Hematopoietic multipotent progenitor cell treated with erythropoietin and hydrocortisone succinate and interleukin-3 and kit ligand, for 15 days (in vitro differentiated cells): ENCODE results near the gene SDK2.

ENCODE experiments used
- DNase-seq: peaks from one replicate; pipeline ENCODE4 v3.0.0-alpha.2; 2015; ENCODE audit warnings: low spot score

Gene SDK2

DNA sequence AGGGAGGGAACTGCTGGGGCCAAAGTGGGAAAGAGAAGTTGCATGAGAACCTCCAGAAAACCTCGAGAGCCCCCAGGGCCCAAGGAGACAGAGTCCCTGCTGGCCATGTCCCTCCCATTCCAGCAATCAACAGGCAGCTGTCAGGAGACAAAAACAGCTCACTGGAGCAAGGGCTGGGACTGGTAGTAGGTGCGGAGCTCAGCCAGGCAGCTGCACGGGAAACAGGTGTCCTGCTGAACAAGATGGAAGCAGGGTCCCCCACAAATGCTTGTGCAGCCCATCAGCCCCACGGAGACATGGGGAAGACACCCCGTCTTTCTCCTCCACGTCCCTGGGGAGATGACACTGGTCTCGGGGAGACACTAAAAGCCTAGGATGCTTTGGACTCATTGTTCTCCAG lies 34.5 kb downstream of the SDK2 start:
- DNase-seq = no peak

DNA sequence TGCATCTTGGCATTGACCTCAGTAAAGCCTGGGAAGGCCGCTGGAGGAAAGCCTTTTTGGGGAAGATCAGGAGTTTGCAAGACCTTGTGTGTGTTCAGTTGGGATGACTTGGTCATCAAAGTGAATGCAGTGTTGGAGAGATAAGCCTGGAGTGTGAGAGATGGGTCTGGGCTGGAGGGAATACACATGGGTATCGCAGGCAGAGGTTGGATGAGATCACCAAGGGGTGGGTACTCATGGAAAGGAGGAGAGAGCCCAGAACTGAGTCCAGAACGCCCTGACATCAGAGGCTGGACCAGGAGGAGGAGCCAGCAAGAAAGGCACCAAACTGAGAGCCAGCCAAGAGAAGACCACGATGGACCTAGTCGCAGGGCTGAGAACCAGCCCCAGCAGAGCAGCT lies 35.2 kb downstream of the SDK2 start:
- no peak for DNase-seq

DNA sequence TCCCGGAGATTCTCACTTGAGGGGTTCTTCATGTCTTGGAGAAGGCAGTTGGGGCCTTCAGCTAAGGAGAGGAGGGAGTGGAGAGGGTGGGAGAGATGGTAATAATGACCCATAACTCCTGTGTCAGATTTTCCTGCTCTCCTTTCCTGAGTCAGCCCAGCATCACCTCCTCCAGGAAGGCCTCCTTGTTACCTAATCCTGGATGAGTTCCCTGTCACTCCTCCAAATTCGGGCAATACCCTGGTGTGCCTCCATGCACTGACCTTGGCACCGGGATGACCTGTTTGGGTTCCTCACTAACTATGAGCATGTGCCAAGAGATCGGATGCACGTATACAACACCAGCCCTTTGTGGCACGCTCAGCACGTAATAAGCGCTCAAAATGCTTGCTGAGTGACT lies 38.8 kb downstream of the SDK2 start:
- DNase-seq = no peak

DNA sequence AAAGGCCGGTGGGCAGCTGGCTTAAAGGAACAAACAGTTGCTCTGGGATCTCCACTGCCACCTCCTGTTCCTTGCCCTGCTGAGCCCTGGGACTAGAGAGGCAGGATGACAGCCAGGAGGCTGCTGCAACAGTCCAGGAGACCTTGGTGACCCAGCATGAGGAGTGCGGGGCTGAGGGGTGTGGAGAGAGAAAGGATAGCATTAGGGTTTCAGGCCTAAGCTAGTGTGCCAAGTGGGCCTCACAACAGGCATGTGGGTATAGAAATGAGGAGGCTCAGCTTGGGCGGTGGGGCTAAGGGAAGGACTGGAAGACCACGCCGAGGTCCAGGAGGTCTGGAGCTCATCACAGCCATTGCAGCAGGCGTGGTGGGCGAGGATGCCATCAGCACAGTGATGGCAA lies 39.8 kb downstream of the SDK2 start:
- DNase-seq = no peak

DNA sequence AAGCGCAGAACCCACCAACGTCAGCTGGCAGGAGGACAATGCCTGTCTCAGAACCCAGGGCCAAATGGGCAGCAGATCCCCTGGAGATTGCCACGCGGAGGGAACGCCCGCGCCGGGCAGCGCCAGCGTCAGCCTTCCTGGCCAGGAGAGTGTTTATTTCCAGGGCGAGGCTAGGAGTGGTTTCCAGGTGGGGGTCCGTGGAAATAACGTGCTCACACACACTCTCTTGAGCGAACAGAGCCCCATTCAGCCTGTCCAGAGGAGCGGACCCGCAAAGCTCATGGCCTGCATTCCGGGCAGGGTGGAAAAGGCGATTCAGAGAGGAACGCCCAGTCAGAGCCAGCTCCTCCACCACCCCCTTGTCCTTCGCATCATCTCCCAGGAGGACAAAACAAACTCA lies 40.3 kb downstream of the SDK2 start:
- DNase-seq = no peak

DNA sequence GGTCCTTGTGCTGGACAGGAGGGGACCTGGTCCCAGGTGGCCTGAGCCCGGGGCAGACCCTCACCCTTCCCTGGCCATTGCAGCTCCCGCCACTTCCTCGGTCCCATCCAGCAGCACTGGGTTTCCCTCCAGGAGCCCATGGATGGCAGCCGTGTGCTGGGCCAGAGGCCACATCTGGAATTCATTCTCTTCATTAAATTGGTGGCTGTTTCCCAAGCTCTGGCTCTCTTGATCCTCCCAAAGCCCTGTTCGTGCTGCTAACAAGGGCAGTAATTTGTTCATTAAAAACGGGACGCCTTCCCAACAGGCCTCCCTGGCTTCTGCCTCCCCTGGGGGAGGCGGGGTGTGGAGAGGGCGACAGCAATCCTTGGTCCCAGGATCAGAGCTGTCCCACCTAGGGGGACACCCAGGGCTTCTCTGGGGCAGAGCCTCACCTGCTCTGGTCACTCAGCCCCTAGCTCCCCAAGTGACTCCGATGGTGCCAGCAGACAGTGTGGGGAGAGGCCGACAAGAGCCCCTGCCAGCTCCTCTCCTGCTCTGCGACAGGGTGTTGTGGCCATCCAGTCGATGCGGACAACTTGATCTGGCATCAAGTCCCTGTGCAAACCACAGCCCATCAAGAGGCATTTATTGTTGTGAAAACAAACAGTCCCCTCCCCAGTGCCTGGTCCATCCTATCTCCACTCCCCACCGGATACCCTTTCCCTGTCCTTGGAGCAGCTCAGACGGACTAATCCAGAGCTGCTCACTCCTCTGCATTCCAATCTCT lies 44.0 kb downstream of the SDK2 start:
- no peak for DNase-seq

DNA sequence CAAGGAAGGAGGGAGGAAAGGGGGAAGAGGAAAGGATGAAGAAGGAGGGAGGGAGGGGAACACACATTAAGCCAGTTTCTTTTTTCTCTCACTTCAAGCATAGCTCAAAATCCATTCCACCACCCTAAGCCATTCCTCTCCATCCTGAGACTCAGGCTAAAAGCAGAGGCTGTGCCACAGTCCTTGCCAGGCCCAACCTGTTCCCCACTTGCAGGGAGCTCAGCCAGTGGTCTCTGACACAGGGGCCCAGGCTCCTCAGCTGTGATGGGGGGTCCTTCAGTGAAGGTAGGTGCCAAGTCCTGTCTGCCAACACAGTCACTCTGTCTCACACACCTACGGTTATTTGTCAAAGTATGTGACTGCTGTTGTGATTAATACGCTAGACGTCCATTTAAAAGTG lies 44.6 kb downstream of the SDK2 start:
- DNase-seq = no peak

DNA sequence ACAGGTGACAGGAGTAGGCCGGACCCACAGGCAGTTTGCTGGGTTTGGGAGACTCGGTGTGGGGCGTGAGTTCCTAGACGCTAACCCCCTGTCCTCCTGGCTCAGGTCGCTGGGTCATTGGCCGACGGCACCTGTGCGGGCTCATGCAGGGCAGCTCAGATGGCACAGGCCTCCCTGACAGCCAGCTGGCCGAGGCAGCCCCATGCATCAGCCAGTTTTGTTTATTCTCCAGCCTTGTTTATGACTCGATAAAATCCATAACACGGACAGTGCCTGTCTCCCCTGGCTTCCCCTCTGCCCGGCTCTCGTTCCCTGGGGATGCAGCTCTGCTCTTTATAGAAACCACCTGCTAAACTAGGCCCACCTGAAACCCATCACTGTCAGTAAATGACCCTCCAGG lies 46.0 kb downstream of the SDK2 start:
- no peak for DNase-seq

DNA sequence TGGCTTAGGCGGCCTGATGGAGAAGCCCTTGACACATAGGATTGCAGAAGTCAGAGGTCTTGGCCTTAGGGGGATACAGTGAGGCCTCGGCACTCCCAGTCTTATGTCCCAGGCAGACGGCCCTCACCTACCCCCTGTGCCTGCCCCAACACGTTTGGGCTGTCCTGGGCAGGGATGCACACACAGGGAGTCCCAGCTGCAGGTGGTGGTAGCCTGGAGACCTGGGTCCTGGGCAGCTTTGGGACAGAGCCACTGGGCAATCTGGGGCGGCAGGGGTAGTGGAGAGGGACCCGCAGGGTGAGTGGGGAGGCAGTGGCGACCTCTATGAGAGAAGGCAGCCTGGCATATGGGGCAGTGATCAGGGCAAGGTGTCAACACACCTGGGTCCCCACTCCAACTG lies 48.3 kb downstream of the SDK2 start:
- no peak for DNase-seq

DNA sequence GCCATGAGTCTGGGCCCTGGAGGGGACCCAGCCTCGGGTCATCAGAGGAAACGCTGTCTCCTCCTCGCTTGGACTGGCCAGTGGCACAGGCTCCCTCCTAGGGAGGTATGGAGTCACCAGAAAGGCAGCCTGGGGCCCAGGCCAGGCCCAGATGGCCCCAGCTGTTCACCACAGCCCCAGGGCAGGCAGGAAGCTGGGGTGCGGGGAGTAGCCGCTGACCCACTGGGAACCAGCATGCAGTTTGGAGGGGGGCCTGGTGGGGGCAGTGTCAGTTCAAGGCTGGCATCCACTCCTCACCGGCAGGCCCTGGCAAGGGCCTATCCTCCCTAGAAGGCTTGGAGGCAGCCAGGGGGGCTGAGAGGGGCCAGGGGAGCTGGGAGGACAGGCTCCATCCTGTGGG lies 48.8 kb downstream of the SDK2 start:
- no peak for DNase-seq

DNA sequence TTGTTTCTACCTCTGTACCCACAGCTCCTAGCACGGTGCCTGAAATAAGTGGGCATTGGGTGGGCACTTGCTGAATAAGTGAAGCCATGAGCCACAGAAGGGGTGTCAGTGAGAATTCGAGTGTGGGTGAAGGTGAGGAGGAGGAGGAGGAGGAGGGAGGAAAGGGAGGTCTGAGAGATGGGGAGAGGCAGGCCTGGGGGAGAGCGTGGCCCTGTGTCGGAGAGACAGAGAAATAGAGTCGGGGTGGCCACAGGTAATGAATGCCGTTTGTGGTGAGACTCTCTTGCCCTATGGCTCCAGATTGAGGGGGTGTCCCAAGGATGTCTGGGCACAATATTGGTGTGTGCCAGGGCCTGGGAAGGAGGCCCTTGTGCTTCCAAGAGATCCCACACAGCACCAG lies 49.2 kb downstream of the SDK2 start:
- no peak for DNase-seq

DNA sequence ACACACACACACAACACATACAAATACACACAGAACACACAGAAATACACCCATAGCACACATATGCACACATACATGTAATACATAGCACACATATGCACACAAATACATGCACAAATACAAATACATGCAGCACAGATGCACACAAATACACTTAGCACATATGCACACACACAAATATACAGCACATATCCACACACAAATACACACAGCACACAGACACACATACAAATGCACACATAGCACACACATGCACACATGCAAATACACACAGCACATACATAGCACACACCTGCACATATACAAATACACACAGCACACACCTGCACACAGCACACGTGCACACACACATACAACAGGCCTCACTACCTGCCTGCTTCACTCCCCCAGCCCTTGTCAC lies 49.6 kb downstream of the SDK2 start:
- no peak for DNase-seq

DNA sequence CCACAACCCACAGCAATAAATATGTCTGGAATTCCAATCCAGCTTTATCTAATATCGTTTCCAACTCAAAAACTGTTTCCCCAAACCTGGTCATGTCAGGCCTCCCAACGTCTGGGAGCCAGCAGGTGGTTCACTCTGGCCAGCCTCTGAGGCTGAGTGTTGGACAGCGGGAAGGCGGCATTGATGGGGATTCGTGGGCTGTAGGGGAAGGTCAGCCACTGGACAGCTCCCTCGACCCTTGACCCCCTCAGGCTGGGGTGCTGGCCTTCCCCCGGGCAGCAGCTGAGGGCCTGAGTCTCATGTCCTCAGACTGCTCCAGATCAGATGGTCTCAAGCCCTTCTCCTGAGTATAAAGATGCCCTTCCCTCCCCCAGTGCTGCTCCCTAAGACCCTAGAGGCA lies 50.2 kb downstream of the SDK2 start:
- DNase-seq = no peak

DNA sequence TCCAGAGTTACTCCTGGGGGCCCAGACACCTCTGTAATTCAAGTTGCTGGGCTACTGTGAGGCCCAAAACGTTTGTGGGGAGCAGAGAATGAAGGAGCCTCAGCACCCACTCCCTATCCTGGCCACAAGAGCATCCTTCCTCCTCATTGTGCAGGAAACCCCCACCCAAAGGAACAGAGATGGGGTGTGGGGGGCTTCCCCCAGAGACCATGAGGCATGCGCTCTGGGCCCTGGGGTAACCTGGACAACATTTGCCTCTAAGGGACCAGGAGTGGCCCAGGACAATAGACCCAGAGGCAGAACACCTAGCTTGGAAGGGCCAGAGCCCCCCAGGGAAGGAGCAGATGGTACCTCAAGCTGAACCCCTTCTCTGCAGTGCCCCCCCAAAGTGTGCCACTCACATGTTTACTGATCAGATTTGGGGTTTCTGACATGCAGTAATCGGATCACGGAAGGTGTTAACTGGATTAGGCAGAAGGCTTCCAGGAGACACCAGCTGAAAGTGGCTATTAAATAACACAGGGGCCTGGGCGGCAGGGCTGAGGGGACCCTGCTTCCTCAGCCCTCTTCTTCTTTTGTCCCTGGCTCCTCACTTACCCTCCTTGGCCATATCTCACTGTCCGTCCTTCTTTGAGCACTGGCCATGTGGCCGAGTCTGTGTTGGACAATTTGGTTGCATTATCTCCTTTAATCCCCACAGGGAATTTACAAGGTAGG lies 50.8 kb downstream of the SDK2 start:
- DNase-seq = no peak

DNA sequence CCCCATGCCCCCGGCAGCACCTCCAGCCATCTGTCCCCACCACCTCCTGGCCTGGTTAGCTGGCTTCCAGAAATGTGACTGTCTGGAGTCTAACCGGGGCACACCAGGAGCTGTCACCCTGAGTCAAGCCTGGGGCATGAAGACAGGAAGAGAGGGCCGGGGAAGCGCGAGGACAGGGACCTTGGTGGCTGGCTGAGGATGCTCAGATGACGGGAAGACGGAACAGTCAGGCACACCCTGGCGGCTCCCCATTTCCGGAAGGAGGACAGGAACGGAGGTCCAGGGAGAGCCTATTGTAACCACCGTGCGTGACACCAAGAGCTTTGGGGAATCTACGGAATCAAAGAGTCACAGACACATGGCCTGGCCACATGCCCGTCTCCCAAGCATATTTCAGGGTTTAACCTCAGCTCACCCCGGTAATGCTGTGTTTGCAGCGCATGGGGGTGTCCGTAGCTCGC lies 51.7 kb downstream of the SDK2 start:
- DNase-seq = no peak

DNA sequence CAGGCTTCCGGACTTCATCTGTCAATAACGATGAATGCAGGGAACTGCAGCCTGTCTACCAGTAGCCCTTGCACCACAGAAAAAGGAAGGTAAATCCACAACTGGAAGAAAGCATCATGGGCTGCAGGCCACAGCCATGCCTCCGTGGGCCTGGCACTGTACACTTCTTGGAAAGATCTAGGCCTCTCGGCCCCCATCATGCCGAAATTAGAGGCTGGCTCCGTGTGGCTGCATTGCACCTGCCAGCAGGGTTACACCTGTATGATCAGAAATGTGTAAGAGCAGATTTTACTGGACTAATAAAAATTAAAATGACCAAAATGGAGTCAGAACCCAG lies 52.2 kb downstream of the SDK2 start:
- no peak for DNase-seq

DNA sequence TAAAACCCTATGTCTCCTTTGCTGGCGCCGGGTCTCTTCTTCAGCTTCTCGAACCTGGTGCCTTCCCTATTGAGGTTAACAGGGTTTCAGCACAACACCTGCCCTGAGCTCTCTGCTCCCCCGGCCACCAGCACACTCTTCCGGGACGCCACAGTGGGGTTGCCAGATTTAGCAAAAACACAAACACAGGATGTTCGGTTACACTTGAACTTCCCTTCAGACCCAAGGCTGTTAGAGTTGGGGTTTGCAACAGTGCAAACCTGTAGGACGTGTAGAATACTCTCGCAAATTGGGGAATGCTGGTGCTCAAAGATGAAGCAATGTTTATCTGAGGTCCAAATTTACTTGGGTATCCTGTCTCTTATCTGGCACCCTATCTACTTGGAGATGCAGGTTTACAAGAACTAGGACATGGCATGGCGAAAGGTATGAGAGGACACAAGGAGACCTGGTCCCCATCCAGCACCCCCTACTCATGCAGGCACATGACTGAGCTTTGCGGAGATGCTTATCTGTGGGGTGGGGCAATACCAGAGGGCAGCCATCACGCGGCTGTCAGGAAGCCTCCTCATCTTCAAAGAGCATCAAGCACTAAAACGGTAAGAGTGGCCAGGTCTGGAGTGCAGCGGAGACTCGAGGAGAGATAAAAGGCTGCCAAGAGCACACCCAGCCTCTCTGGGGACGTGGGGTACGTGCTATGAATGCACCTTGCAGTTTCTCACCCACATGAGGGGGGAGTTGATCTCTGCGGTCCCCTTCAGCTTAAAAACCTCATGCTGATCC lies 52.8 kb downstream of the SDK2 start:
- DNase-seq = no peak

DNA sequence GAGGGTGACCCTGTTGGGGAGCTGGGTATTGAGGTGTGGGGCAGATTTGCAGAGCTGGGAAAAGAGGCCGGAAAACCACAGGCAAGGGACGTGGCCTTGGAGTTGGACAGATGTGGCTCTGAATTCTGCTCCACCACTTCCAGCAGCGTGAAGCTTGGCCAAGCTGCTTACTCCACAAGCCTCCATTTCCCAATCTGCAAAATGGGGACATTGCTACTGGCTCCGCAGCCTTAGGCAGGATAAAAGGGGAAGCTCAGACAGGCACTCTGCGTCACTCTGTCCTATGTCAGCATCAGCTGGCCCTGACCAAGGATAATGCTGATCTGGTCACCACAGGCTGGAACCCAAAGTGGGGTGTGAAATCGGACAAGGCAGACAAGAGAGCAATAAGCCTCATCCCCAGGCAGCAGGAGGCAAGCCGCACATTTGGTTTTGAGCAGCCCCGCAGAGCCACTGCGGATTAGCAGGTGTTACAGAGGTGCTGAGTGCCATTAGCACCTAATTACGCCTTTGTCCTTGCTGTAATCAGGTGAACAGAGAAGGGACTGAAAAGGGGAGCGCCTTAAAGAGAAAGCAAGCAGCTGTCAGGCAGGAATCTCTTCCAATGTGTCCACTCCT lies 54.8 kb downstream of the SDK2 start:
- DNase-seq = no peak

DNA sequence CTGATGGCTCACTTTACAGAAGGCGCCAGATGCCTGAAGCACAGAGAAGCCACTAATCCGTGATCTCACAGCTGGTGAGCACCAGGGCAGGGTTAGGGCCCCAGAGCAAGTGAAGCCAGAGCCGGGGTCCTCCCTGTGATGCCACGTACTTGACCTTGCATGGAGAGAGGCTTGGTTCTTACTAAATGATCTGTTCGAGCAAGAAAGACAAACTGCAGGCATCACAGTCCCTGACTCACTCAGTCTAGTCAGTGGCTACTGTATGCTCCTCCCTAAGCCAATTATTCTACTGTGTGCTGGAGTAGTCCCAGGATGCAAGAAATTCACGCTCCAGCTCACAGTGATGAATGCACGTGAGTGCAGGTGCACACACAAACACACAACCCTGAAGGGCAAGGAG lies 55.4 kb downstream of the SDK2 start:
- DNase-seq = no peak

DNA sequence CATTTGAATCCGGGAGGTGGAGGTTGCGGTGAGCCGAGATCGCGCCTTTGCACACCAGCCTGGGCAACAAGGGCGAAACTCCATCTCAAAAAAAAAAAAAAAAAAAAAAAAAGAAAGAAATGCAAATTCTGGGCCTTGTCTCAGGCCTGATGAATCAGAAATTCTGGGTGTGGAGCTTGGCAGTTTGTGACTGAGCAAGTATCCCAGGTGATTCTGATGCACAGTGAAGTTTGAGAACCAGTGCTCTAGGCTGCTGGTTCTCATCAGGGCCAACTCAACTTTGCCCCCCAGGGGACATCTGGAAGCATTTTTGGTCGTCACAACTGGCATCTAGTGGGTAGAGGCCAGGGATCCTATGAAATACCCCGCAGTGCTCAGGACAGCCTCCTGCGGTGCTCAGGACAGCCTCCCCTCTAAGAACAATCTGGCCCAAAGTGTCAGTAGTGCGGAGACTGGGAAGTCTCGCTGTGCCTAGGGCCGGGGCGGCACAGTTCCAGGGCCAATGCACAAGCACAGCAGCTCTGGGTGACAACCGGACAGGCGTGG lies 55.9 kb downstream of the SDK2 start:
- DNase-seq = no peak

DNA sequence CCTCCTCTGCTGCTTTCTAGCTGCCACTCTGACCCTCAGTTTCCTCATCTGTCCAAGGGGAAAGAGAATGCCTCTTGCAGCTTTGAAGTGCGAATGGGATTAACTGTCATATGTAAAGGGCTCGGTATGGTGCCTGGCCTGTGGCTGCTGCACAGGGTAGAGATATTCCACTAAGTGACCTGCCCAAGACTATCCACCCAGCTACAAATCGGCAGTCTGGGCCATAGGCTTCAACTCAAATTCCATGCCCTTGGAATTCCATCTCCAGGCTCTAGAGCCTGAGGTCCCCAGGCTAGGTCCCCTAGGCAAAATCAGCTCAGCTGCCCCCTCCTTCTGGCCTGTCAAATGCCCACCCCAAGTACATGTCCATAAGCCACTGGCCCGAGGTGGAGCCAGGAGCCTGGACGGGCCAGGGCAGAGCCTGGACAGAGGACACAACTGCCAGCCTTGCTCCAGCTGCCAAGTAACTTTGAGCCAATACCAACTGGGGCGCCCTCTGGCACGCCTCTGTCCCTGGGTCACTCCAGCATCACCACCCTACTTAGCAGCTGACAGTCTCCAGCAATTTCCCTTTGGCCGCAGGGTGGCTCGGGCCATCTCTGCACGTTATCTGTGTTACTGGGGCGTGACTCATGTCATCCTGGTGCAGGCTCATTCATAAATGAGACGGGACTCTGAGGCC lies 57.2 kb downstream of the SDK2 start:
- no peak for DNase-seq

DNA sequence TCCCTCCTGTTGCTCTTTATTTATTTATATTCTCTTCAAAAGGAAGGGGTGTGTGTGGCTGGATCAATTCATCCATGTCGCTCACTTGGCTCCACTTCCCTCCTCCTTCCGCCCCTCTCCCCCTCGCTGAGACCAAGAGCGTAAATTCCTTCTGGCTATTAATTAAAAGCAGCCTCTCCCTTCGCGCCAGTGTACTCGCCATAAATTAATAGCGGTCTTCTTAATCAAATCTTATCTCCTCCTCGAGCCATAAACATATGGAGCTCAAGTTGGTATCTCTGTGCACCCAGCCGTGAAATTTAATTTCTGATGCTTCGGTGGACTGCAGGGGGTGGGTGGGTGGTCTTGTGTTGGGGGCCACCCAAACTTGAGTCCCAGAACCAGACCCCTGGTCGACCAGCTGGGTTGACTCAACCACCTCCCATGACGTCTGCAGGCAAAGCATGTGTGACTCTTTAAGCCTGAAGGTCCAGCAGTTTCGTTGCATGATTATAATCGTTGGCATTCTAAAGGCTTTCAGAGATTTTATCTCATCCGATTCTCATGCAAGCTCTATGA lies 57.9 kb downstream of the SDK2 start:
- DNase-seq = no peak
